Activated T-helper 9 cell treated with anti-CD3 and anti-CD28 coated beads, Interleukin-2, amount 50 U/mL, for 16 hours (primary cell): ENCODE measurements around the gene SYCE3.

Experiments
- DNase-seq: peaks from one replicate; pipeline ENCODE4 v3.0.0-alpha.2; 2020; ENCODE audit warnings: low read depth

Gene SYCE3

GRCh38 chr22:50576070-50576469, 13.4 kb upstream of the SYCE3 start:
- DNase-seq, result no peak

GRCh38 chr22:50575426-50575941, 12.8 kb upstream of the SYCE3 start:
- DNase-seq, result no peak

DNA sequence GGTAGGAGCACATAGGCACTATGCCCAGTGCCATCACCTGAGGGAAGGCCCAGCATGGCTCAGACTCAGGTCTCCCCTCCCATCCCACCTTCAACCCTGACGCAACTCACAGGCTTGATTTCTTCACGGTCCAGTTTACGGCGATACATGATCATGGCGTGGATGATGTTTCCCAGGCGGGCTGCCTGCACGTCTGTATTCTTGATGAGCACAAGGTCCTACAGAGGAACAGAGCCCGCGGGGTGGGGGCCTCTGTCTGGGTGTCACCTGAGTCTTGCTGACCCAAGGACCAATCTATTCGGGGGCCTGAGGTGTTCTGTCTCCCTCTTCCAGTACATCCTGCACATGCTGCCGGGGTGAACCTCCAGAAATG, 11.7 kb upstream of the SYCE3 start:
- no peak for DNase-seq

- DNase-seq, result no peak
These were observed 11.0 kb upstream of the SYCE3 start for GRCh38 chr22:50573491-50574382.

GRCh38 chr22:50572965-50573364, 10.2 kb upstream of the SYCE3 start:
- no peak for DNase-seq

- DNase-seq, result no peak
These were observed 8.8 kb upstream of the SYCE3 start for GRCh38 chr22:50571264-50572175.

GRCh38 chr22:50570861-50571260, 8.1 kb upstream of the SYCE3 start:
- DNase-seq, result no peak

DNA sequence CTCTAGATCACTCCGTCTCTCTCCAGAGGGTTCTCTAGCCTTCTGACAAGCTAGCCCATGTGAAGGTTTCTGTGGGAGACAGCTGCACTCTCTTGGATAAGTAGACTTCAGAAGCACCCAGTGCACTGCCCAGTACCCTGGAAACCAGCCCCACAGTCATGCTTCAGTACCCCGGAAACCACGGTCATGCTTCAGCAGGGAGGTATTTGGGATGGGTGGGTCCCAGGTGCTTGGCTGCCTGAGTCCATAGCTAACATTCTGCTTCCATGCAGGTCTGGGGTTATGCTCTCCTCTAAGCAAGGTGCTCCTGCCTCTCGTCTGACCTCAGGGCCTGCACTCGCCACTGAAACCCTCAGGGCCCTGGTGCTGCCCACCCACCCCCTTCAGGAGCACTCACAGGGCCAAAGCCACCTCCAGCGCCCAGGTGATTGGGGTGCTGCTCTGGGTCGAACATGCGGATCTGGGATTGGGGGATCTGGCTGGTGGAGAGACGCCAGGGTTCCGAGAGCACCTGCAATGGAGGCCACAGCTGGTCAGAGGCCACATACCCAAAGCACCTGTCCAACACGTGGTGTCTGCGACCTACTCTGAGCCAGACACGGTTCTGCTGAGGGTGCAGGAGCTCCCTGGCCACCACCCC, 7.3 kb upstream of the SYCE3 start:
- DNase-seq, result no peak

- no peak for DNase-seq
These were observed 6.3 kb upstream of the SYCE3 start for GRCh38 chr22:50569041-50569459.

DNA sequence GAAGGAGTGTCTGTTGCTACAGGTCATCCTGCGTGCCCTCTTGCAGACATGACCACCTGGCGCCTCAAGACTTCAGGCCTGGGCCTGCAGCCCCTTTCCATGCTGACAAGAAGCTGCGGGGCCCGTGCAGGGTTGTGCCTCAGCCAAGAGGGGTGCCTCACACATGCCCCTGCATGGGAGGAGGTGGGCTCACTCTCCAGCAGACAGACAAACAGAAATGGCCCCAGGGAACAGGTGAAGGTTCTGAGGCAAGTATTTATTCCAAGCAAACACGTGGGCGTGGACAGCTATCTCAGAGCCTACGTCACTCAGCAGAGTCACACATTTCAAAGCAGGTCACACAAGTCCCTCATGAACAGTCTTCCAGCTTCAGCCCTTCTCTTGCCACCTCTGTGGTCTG, 5.9 kb upstream of the SYCE3 start:
- DNase-seq, result no peak

DNA sequence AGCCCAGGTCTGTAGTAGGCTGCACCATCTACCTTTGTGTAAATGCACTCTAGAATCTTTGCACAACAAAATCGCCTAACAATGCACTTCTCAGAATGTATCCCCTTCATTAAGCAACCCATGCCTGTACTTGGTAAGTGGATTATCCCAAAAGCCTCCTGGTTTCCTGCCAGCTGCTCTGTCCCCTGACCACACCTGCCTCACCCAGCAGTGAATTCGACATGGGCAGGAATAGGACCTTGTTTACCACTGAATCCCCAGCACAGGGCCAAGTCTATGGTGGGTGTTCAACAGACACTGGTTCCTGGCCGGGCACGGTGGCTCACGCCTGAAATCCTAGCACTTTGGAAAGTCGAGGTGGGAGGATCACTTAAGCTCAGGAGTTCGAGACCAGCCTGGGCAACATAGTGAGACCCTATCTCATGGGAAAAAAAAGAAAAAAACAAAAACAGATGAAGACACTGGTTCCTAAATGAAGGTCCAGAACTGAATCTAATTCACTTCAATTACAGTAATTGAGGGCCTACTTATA, 5.1 kb upstream of the SYCE3 start:
- DNase-seq, result no peak

GRCh38 chr22:50564289-50564688, 1.6 kb upstream of the SYCE3 start:
- DNase-seq, result no peak

- DNase-seq, result no peak
These were observed 868 bp upstream of the SYCE3 start for GRCh38 chr22:50563413-50564160.

DNA sequence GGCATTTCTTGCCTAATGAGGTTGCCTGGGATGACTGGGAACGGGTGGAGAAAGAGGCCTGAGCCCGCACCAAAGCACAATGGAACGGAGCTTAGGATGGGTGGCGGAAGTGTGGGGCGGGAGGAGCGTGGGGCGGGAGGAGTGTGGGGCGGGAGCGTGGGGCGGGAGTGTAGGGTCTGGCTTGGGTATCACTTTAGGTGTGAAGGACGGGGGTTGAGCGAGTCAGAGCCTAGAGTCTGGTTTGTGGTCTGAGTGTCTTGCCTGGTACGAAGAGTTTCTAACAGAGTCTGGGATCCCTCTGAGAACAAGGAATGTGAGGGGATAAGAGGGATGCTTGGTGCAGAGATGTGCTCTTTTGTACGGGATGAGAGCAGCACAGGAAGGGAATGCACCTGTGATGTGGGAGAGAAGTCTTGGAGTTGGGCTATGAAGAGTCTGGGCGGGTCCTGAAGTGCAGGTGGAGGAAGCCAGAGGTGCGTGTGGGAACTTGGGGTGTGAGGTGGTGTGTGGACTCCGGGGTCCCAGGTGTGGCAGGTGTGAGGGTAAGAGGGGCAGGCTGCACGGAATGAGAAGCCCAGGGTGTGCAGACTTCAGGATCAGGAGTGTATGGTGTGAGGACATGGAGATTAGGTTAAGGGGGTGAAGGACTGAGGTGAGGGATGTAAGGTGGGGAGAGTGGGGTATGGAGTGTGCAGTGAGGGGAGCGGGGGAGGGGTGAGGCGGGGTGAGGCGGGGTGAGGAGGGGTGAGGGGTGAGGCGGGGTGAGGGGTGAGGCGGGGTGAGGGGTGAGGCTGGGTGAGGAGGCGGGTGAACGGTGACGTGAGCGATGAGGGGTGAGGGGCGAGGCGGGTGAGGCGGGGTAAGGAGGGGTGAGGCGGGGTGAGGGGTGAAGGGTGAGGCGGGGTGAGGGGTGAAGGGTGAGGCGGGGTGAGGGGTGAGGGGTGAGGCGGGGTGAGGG, 1.0 kb downstream of the SYCE3 start:
- DNase-seq, result no peak

DNA sequence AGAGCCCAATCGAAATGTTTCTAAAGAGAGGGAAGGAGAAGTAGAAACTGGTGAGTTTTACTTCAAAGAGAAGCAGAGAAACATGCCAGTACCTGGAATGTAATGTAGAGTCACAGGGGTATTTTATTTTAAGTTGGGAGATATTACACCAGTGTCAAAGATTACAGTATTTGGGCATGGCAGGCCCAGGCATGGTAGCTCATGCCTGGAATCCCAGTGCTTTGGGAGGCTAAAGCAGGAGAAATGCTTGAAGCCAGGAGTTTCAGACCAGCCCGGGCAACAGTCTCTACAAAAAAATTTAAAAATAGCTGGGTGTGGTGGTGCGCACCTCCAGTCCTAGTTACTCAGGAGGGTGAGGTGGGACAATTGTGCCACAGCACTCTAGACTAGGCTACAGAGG, 2.7 kb downstream of the SYCE3 start:
- DNase-seq, result no peak

- no peak for DNase-seq
These were observed 6.0 kb downstream of the SYCE3 start for GRCh38 chr22:50556703-50557102.

DNA sequence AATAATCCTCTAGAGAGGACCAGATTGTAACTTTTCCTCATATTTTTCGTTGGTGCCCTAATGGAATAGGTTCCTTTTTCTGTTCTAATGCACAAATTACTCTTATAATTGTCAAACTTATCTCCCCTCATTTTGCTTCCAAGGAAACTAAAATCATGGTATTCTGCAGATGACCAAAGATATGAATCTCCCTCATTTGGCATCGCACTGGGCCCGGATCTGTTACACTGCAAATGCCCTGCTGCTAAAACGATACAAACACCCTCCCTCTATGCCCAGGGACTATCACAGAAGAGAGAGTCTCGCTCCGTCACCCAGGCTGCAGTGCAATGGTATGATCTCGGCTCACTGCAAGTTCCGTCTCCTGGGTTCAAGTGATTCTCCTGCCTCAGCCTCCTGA, 9.4 kb downstream of the SYCE3 start:
- DNase-seq, result no peak

DNA sequence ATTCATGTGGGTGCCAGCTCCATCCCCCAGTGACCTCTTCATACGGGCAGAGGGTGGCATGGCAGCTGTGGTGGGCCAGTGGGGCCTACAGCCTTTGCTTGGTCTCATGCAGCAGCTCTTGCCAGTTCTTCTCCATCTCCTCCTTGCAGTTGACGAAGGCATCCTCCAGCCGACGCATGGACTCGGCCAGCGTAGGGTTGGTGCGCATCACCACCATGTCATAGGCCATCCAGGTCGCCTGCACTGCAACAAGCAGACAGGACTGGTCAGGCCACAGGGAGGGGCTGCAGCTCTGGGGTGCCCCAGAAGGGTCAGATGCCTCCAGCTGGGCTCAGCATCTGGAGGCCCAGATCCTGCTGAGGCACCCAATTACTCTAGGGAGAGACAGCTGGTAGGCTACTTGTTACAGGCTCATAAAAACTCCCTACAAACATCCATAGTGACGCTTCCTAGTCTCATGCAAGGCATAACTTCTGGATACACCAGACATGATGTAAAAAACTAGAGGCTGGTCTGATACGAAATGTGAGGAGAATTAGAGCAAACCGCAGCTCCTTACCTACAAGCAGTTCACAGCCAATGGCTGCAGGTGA, 11.5 kb downstream of the SYCE3 start:
- DNase-seq, result no peak

DNA sequence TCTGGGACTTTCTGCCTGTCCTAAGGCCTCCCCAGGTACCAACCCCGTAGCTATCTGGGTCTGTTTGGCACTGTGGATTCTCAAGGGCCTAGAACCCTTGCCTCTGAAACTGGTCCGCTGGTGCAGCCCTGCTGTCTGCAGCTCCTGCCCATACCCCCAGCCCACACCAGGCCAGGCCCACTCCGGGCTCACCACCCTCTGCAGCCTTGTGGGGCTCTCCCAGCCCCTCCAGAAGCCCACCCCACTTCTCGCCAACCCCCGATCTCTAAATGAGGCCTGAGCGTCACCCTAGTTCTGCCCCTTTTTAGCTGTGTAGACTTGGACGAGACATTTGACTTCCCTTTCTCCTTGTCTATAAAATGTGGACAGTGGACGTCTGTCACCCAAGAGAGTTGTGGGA, 12.3 kb downstream of the SYCE3 start:
- DNase-seq, result no peak
